LNCaP clone FGC (cell line): ENCODE results near the gene CYCS.
"Not testable (repeated sequence)": the region's sequence is repeated elsewhere in the genome, so short reads cannot be mapped to it uniquely, and the experiment has no call there.

Experiments used
- DNase-seq: peaks from one replicate; pipeline ENCODE4 v3.0.0-alpha.2; 2011; ENCODE audit warnings: low read depth
- H3K4me3 ChIP-seq: 2 replicates; pipeline ENCODE4 v1.5.1; 2011; ENCODE audit warnings: mild to moderate bottlenecking, low read depth, low read length, control low read depth
- TF ChIP-seq, protein P1 (sequence below): IDR thresholded peaks from 2 replicates; pipeline ENCODE4 v1.5.1; 2012; ENCODE audit warnings: mild to moderate bottlenecking; ENCODE audit not compliant: control insufficient read depth, insufficient read depth; ENCODE audit errors: extremely low read depth

The CYCS gene

DNA sequence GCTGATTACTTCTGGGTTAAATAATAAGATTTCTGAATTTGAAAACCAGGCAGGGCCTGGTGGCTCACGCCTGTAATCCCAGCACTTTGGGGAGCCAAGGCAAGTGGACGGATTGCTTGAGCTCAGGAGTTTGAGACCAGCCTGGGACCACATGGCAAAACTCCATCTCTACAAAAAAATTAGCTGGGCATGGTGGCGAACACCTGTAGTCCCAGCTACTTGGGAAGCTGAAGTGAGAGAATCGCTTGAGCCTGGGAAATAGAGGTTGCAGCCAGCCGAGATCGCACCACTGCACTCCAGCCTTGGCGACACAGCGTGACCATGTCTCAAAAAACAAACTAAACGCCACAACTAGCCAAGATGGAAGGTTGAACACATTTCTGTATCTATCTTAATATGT, 3.5 kb downstream of the CYCS start:
- no peak for DNase-seq
- TF ChIP-seq, protein P1, sequence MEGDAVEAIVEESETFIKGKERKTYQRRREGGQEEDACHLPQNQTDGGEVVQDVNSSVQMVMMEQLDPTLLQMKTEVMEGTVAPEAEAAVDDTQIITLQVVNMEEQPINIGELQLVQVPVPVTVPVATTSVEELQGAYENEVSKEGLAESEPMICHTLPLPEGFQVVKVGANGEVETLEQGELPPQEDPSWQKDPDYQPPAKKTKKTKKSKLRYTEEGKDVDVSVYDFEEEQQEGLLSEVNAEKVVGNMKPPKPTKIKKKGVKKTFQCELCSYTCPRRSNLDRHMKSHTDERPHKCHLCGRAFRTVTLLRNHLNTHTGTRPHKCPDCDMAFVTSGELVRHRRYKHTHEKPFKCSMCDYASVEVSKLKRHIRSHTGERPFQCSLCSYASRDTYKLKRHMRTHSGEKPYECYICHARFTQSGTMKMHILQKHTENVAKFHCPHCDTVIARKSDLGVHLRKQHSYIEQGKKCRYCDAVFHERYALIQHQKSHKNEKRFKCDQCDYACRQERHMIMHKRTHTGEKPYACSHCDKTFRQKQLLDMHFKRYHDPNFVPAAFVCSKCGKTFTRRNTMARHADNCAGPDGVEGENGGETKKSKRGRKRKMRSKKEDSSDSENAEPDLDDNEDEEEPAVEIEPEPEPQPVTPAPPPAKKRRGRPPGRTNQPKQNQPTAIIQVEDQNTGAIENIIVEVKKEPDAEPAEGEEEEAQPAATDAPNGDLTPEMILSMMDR = no peak

DNA sequence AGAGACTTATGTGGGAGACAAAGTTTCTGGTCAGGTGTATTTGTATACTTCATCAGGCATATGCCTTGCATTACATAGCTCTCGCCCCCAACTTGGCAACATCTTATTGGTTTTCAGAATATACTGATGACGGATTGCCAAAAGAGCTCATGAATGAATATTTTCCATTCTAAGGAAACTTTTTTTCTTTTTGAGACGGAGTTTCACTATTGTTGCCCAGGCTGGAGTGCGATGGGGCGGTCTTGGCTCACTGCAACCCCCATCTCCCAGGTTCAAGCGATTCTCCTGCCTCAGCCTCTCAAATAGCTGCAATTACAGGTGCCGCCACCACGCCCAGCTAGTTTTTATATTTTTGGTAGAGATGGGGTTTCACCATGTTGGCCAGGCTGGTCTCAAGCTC, 6.0 kb downstream of the CYCS start:
- DNase-seq = no peak
- H3K4me3 ChIP-seq = no peak overlapping the region
- TF ChIP-seq, protein P1 = no peak

More for the DNA sequence above, 3.5 kb downstream of the CYCS start:
- no peak overlapping the region for H3K4me3 ChIP-seq

DNA sequence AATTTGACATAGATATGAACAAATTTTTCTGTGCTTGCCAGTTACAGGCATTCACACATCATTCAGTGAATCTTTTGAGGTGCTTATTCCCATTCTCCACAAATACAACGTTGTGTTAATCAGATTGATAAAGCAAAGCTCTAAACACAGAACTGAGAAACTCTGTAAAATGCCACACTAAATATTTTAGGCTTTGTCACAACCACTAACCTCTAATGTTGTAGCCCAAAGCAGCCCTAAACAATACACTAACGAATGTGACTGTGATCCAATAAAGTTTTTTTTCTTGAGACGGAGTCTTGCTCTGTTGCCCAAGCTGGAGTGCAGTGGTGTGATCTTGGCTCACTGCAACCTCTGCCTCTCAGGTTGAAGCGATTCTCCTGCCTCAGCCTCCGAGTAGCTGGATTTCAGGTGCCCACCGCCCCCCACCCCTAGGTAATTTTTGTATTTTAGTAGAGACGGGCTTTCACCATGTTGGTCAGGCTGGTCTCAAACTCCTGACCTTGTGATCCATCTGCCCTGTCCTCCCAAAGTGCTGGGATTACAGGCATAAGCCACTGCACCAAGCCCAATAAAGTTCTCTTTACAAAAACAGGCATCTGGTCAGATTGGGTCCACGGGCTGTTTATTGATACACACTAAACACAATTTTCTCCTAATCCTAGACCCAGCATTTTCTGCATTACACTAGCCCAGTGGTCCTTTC, 6.9 kb downstream of the CYCS start:
- H3K4me3 ChIP-seq = no peak overlapping the region
- TF ChIP-seq, protein P1 = no peak
- DNase-seq = no peak

DNA sequence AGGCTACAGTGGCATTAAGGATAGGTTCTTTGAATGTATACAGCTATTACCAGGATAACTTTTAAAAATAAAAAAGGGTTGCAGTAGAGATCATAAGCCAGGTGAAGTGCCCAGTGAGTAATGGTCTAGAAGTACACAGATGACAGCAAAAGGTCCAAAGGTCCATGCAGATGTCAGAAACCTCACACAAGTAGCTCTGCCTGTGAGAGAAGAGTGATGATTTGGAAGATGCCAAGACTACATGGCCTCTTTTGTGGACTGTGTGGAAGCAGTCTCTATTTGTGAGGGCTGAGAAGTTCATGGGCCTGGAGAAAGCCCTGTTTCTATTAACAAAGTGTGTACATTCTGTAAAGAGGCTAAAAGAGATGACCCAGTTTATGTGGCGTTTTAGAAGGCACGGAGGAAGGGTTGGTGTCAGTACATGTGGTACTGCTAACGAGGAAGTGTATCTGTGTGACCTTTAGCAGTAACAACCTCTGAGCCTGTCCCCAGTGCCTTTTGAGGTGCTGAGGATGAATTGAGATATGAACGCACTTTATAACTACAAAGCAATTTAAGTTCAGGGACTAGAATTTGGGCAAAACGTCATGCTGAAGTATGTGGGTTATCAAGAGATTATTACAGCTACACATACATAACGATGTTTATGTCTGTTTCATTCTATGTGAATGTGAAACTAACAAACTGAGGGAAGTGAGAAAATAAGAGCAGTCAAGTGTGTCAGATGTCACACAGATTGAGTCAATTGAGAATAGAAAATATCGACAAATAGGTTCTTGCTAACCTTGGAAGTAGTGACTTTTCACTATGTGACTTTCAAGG, 7.6 kb downstream of the CYCS start:
- TF ChIP-seq, protein P1 = no peak
- DNase-seq = no peak
- H3K4me3 ChIP-seq = no peak overlapping the region

DNA sequence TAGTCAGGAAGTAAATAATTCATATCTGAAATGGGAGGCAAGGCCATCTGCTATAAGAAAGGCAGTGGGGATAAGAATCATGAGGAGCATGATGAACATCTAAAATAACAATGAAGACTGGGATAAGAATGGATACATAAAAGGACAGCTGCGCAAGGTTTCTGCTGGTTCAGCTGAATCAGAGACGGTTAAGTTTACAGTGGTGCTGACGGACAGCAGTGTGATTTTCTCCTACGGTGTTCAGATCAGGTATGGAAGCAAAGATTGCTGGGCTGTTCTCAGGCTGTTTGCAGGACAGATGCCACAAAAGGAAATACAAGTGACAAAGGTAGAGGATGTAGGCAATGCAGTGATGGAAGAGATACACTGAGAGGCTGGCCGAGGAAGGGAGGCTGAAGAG, 8.4 kb downstream of the CYCS start:
- no peak for DNase-seq
- TF ChIP-seq, protein P1 = no peak
- H3K4me3 ChIP-seq = no peak overlapping the region

DNA sequence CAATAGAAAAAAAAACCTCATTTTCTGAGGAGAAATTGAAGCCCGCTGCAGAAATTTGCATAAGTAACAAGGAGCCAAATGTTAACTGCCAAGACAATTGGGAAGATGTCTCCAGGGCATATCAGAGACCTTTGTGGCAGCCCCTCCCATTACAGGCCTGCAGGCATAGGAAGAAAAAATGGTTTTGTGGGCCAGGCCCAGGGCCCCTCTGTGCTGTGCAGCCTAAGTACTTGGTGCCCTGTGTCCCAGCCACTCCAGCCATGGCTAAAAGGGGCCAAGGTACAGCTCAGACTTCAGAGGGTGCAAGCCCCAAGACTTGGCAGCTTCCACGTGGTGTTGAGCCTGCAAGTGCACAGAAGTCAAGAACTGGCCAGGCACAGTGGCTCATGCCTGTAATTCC, 14.5 kb downstream of the CYCS start:
- DNase-seq, H3K4me3 ChIP-seq: not testable (repeated sequence)

DNA sequence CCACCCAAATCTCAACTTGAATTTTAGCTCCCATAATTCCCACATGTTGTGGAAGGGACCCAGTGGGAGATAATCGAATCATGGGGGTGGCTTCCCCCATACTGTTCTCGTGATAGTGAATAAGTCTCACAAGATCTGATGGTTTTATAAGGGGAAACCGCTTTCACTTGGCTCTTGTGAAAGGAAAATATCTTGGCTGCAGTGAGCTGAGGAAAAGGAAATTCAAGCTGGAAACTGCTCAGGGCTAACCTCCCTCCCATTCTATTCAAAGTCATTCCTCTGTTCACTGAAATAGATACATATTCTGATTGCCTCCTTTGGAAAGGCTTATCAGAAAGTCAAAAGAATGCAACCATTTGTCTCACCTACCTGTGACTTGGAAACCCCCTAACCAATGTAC, 15.8 kb downstream of the CYCS start:
- H3K4me3 ChIP-seq = no peak overlapping the region
- TF ChIP-seq, protein P1 = no peak
- no peak for DNase-seq
